ENCODE data around the gene SPSB1.

Gene SPSB1

GRCh38 chr1:9314711-9315379 is 22.2 kb downstream of the SPSB1 start:
- TF ChIP-seq TAF1 (IDR thresholded peaks at IDR 0.05; ENCODE audit: borderline replicate concordance, insufficient read depth, low read length) (no peak), SIN3A (IDR thresholded peaks at IDR 0.05; ENCODE audit: borderline replicate concordance, insufficient read depth, low read length) (no peak), REST (IDR thresholded peaks at IDR 0.05; ENCODE audit: insufficient read depth in 1 of 2, low read depth in 2 of 2, low read length in 2 of 2) (no peak), FOXP2 (optimal IDR thresholded peaks at IDR 0.05; ENCODE audit: borderline replicate concordance, extremely low read depth, extremely low read length, insufficient read depth) (no peak), POLR2AphosphoS5 (IDR thresholded peaks at IDR 0.05; ENCODE audit: low read depth, low read length) (no peak)

- TF ChIP-seq FOXP2 (optimal IDR thresholded peaks at IDR 0.05; ENCODE audit: borderline replicate concordance, extremely low read depth, extremely low read length, insufficient read depth) (no peak), REST (IDR thresholded peaks at IDR 0.05; ENCODE audit: insufficient read depth in 1 of 2, low read depth in 2 of 2, low read length in 2 of 2) (no peak), SIN3A (IDR thresholded peaks at IDR 0.05; ENCODE audit: borderline replicate concordance, insufficient read depth, low read length) (no peak), POLR2AphosphoS5 (IDR thresholded peaks at IDR 0.05; ENCODE audit: low read depth, low read length) (no peak), TAF1 (IDR thresholded peaks at IDR 0.05; ENCODE audit: borderline replicate concordance, insufficient read depth, low read length) (no peak)
Measured at GRCh38 chr1:9315411-9316079, 22.9 kb downstream of the SPSB1 start.

- TF ChIP-seq SIN3A (IDR thresholded peaks at IDR 0.05; ENCODE audit: borderline replicate concordance, insufficient read depth, low read length) (no peak), POLR2AphosphoS5 (IDR thresholded peaks at IDR 0.05; ENCODE audit: low read depth, low read length) (no peak), TAF1 (IDR thresholded peaks at IDR 0.05; ENCODE audit: borderline replicate concordance, insufficient read depth, low read length) (no peak), REST (IDR thresholded peaks at IDR 0.05; ENCODE audit: insufficient read depth in 1 of 2, low read depth in 2 of 2, low read length in 2 of 2) (no peak), FOXP2 (optimal IDR thresholded peaks at IDR 0.05; ENCODE audit: borderline replicate concordance, extremely low read depth, extremely low read length, insufficient read depth) (no peak)
Measured at GRCh38 chr1:9316080-9316444, 23.4 kb downstream of the SPSB1 start.

- TF ChIP-seq REST (IDR thresholded peaks at IDR 0.05; ENCODE audit: insufficient read depth in 1 of 2, low read depth in 2 of 2, low read length in 2 of 2) (no peak), POLR2AphosphoS5 (IDR thresholded peaks at IDR 0.05; ENCODE audit: low read depth, low read length) (no peak), SIN3A (IDR thresholded peaks at IDR 0.05; ENCODE audit: borderline replicate concordance, insufficient read depth, low read length) (no peak), FOXP2 (optimal IDR thresholded peaks at IDR 0.05; ENCODE audit: borderline replicate concordance, extremely low read depth, extremely low read length, insufficient read depth) (no peak), TAF1 (IDR thresholded peaks at IDR 0.05; ENCODE audit: borderline replicate concordance, insufficient read depth, low read length) (no peak)
Measured at GRCh38 chr1:9316512-9316911, 23.8 kb downstream of the SPSB1 start.
